Posterior vena cava (tissue), 2 donors: ENCODE measurements around the gene PCP2. TPM values are rescaled to one million over a fixed set of nuclear protein-coding genes. Genes with fewer than 3 reads are reported as not detected.

Source experiments
- DNase-seq: peaks from one replicate; pipeline ENCODE4 v3.0.0-alpha.2; 2020; ENCODE audit warnings: low spot score
- intact Hi-C, 2 donors: fragments of 100-400 bp; cut with DNase I; formaldehyde crosslinking; loops; one replicate each; pipeline versions ENCODE4 v1.14.1 to v1.14.2; 2022 to 2023
- total RNA-seq, 2 donors: library from RNA; stranded (reverse); fragmentation: NEBNext Ultra II Directional; extraction: Animal tissue kit (Norgen Biotek cat#: 25700); gene quantifications; one replicate each; pipeline ENCODE4 v1.2.1, GENCODE V29; 2021
- donor health status: DM: yes; HTN: yes; CAD: no.
- donor health status: DM: yes; HTN: yes; CAD: no.

The PCP2 gene
- total RNA-seq, 2 donors from 2014 or later: not detected

GRCh38 chr19:7624810-7625209, 8.7 kb downstream of the PCP2 start:
- intact Hi-C loops: no loop called here

GRCh38 chr19:7623725-7624603, 9.6 kb downstream of the PCP2 start:
- DNase-seq: no peak
- intact Hi-C loops: no loop called here

More at GRCh38 chr19:7624810-7625209, 8.7 kb downstream of the PCP2 start:
- no peak for DNase-seq

GRCh38 chr19:7622933-7623685, 10.4 kb downstream of the PCP2 start:
- no peak for DNase-seq
- intact Hi-C loops: no loop called here

GRCh38 chr19:7620442-7621412, 12.8 kb downstream of the PCP2 start:
- DNase-seq: no peak
- intact Hi-C loops: no loop called here

- DNase-seq: no peak
- intact Hi-C loops: no loop called here
Measured at GRCh38 chr19:7619671-7620441, 13.7 kb downstream of the PCP2 start.

GRCh38 chr19:7618771-7619510, 14.6 kb downstream of the PCP2 start:
- intact Hi-C loops: no loop called here
- no peak for DNase-seq

- intact Hi-C loops: no loop called here
- no peak for DNase-seq
Measured at GRCh38 chr19:7618348-7618747, 15.2 kb downstream of the PCP2 start.

GRCh38 chr19:7617735-7618134, 15.8 kb downstream of the PCP2 start:
- intact Hi-C loops: no loop called here
- no peak for DNase-seq

GRCh38 chr19:7617172-7617571, 16.3 kb downstream of the PCP2 start:
- no peak for DNase-seq

GRCh38 chr19:7614859-7615741, 18.4 kb downstream of the PCP2 start:
- intact Hi-C loops: loop anchor here in 1 of 2 donors (2.0 kb wide), 1 partner anchor 58 kb away; no protein-coding TSS in a partner anchor
- no peak for DNase-seq

More at GRCh38 chr19:7617172-7617571, 16.3 kb downstream of the PCP2 start:
- intact Hi-C loops: no loop called here

- peak; percentile 73 for DNase-seq
- intact Hi-C loops: no loop called here
Measured at GRCh38 chr19:7612282-7613274, 20.9 kb downstream of the PCP2 start.

- DNase-seq: peak; percentile 82
- intact Hi-C loops: no loop called here
Measured at GRCh38 chr19:7611541-7612279, 21.8 kb downstream of the PCP2 start.

GRCh38 chr19:7610491-7611240, 22.9 kb downstream of the PCP2 start:
- intact Hi-C loops: no loop called here
- DNase-seq: no peak

GRCh38 chr19:7607874-7608560, 25.5 kb downstream of the PCP2 start:
- intact Hi-C loops: no loop called here
- DNase-seq: peak; percentile 80
